Lung (tissue), 12 donors: Measurements from ENCODE around the gene C18orf63. TPM values are rescaled to one million over a fixed set of nuclear protein-coding genes. Genes with fewer than 3 reads are reported as not detected.

Source experiments
- ATAC-seq: fragments of 200-7000 bp; cut with Tn5 transposase; one replicate; pipeline ENCODE4 v1.9.1; 2020; ENCODE audit warnings: moderate number of reproducible peaks; ENCODE audit not compliant: insufficient read depth, low FRiP score
- DNase-seq, 3 donors: peaks; one replicate each; pipeline ENCODE4 v3.0.0-alpha.2; 2013 to 2017
- H3K27ac ChIP-seq, 2 donors: one replicate each; pipeline ENCODE4 v1.5.1; 2013; ENCODE audit warnings: mild to moderate bottlenecking in 2 of 2, moderate library complexity in 2 of 2, control low read depth in 1 of 2, inconsistent platforms in 1 of 2, low read depth in 1 of 2, low read length in 1 of 2
- H3K27me3 ChIP-seq, 3 donors: one replicate each; pipeline ENCODE4 v1.5.1; 2013; ENCODE audit warnings: low read length in 2 of 3; ENCODE audit not compliant: control insufficient read depth in 3 of 3, insufficient read depth in 3 of 3
- H3K36me3 ChIP-seq, 4 donors: one replicate each; pipeline ENCODE4 v1.5.1; 2013; ENCODE audit warnings: low read length in 4 of 4, mild to moderate bottlenecking in 1 of 4, moderate library complexity in 1 of 4; ENCODE audit not compliant: control insufficient read depth in 4 of 4, insufficient read depth in 4 of 4
- H3K4me1 ChIP-seq, 5 donors: one replicate each; pipeline ENCODE4 v1.5.1; 2013; ENCODE audit warnings: low read length in 5 of 5, mild to moderate bottlenecking in 2 of 5, moderate library complexity in 1 of 5; ENCODE audit not compliant: control insufficient read depth in 5 of 5, insufficient read depth in 5 of 5
- H3K4me3 ChIP-seq: one replicate; pipeline ENCODE4 v1.5.1; 2013; ENCODE audit warnings: mild to moderate bottlenecking, control low read depth, moderate library complexity
- H3K9ac ChIP-seq, 2 donors: one replicate each; pipeline ENCODE4 v1.5.1; 2013; ENCODE audit warnings: low read length in 2 of 2, control low read depth in 1 of 2; ENCODE audit not compliant: insufficient read depth in 1 of 2
- H3K9me3 ChIP-seq, 4 donors: one replicate each; pipeline ENCODE4 v1.5.1; 2013; ENCODE audit warnings: low read length in 3 of 4, mild to moderate bottlenecking in 1 of 4, moderate library complexity in 1 of 4; ENCODE audit not compliant: control insufficient read depth in 4 of 4, insufficient read depth in 3 of 4
- CTCF ChIP-seq: IDR thresholded peaks from 2 replicates; pipeline ENCODE4 v1.5.1; 2012; ENCODE audit warnings: mild to moderate bottlenecking; ENCODE audit errors: control extremely low read depth, extremely low read depth
- WGBS, 2 donors: extraction: QIAGEN DNeasy Blood & Tissue Kit; methylation state at CpG; one replicate each; pipeline ENCODE4 v1.1.7; 2013; 5-methylcytosine and 5-hydroxymethylcytosine counted together
- polyA plus RNA-seq, 2 donors: library from polyadenylated mRNA; stranded (reverse); fragments of 200-250 nt; gene quantifications; one replicate each; pipeline ENCODE4 v1.2.1, GENCODE V29; 2013
- total RNA-seq, 2 donors: library from RNA; depleted of rRNA in 1 of 2; stranded (reverse); fragments of >200 nt in 1 of 2; gene quantifications; one replicate each; pipeline ENCODE4 v1.2.1, GENCODE V29; 2014 to 2021
- donor health status: control.
- donor health status: control.
- donor health status: Bipolar disorder and iron deficiency.
- donor health status: healthy.
- donor health status: DM: yes; HTN: yes; CAD: no.

Gene C18orf63
- total and polyA plus RNA-seq, 4 donors: 0.14 to 0.55 (median 0.38) TPM

GRCh38 chr18:74334242-74334893 is 18.7 kb downstream of the C18orf63 start:
- no peak overlapping the region for H3K4me3 ChIP-seq
- H3K9ac ChIP-seq: no peak overlapping the region
- no peak for TF ChIP-seq CTCF
- H3K27ac ChIP-seq: no peak overlapping the region
- ATAC-seq: no peak
- no peaks in the 10 kb centered on the region for H3K4me1 ChIP-seq
- H3K36me3 ChIP-seq: no peaks in the 10 kb centered on the region
- no peaks in the 10 kb centered on the region for H3K9me3 ChIP-seq
- DNase-seq: no peak
- H3K27me3 ChIP-seq: no peaks in the 10 kb centered on the region

GRCh38 chr18:74336656-74337055 is 21.0 kb downstream of the C18orf63 start:
- Histone ChIP-seq H3K4me1 (no peaks in the 10 kb centered on the region), H3K9me3 (no peaks in the 10 kb centered on the region), H3K27ac (no peak overlapping the region), H3K4me3 (no peak overlapping the region), H3K36me3 (no peaks in the 10 kb centered on the region), H3K27me3 (no peaks in the 10 kb centered on the region), H3K9ac (no peak overlapping the region)
- DNase-seq (no peak), ATAC-seq (no peak)
- no peak for TF ChIP-seq CTCF

- H3K27ac ChIP-seq: no peak overlapping the region
- DNase-seq (no peak), ATAC-seq (no peak)
- peaks cover 0 to 2% (median 0%) of the 10 kb centered on the region in 5 donors for H3K4me1 ChIP-seq
- H3K4me3 ChIP-seq: no peak overlapping the region
- H3K36me3 ChIP-seq: no peaks in the 10 kb centered on the region
- H3K27me3 ChIP-seq: no peaks in the 10 kb centered on the region
- H3K9me3 ChIP-seq: no peaks in the 10 kb centered on the region
- H3K9ac ChIP-seq: no peak overlapping the region
- TF ChIP-seq CTCF: no peak
- WGBS, 2 donors: 74 to 86% methylated on average over 5 of the region's 5 CpGs
These were observed 21.7 kb downstream of the C18orf63 start for GRCh38 chr18:74337155-74337911.
